Ovary (tissue), 9 donors: Measurements from ENCODE around the gene ZNF710. TPM values are rescaled to one million over a fixed set of nuclear protein-coding genes. Genes with fewer than 3 reads are reported as not detected.

Experiments used
- DNase-seq, 5 donors: peaks; one replicate each; pipeline ENCODE4 v3.0.0-alpha.2; 2019 to 2020
- H3K27ac ChIP-seq, 2 donors: fragments of 200-600 bp; one replicate each; pipeline versions ENCODE4 v1.5.1 to v1.8.0; 2019 to 2022
- H3K27me3 ChIP-seq: fragments of 200-600 bp; one replicate; pipeline ENCODE4 v1.8.0; 2022
- H3K36me3 ChIP-seq: fragments of 200-600 bp; sonication (generic); one replicate; pipeline ENCODE4 v1.5.1; 2019
- H3K4me1 ChIP-seq: one replicate; pipeline ENCODE4 v1.8.1; 2013; ENCODE audit warnings: mild to moderate bottlenecking, moderate library complexity; ENCODE audit not compliant: insufficient read depth
- H3K4me3 ChIP-seq: fragments of 200-600 bp; sonication (generic); one replicate; pipeline ENCODE4 v1.5.1; 2017
- H3K9me3 ChIP-seq, 2 donors: fragments of 200-600 bp in 1 of 2; sonication (generic) in 1 of 2; one replicate each; pipeline versions ENCODE4 v1.5.1 to v1.8.1; 2013 to 2019; ENCODE audit warnings: mild to moderate bottlenecking in 1 of 2, moderate library complexity in 1 of 2
- EP300 ChIP-seq: sonication (generic); formaldehyde crosslinking; IDR thresholded peaks from one replicate; pipeline ENCODE4 v1.6.1; 2017; ENCODE audit warnings: antibody characterized with exemption
- POLR2A ChIP-seq: fragments of 450-650 bp; IDR thresholded peaks from one replicate; pipeline ENCODE4 v1.6.1; 2017; ENCODE audit warnings: antibody characterized with exemption, mild to moderate bottlenecking, moderate library complexity
- WGBS, 3 donors: extraction: QIAGEN DNeasy Blood & Tissue Kit in 1 of 3; methylation state at CpG; one replicate each; pipeline versions ENCODE4 v1.1.5 to v1.1.7; 2013 to 2017; 5-methylcytosine and 5-hydroxymethylcytosine counted together
- intact Hi-C, 4 donors: fragments of 100-400 bp; cut with DNase I; formaldehyde crosslinking; loops; one replicate each; pipeline versions ENCODE4 v1.11.0 to v1.15.1; 2022 to 2023
- polyA plus RNA-seq, 2 donors: library from polyadenylated mRNA; stranded (reverse); fragments of 200-250 nt in 1 of 2; fragments of 350-450 nt in 1 of 2; fragmentation: Illumina TruSeq in 1 of 2; extraction: RNeasy Lipid Tissue Mini Kit (QIAGEN cat#74804) in 1 of 2; gene quantifications; one replicate each; pipeline ENCODE4 v1.2.3, GENCODE V29; 2013 to 2014
- total RNA-seq, 7 donors: library from RNA; depleted of rRNA in 2 of 7; stranded (reverse); fragments of >200 nt in 2 of 7; fragmentation: NEBNext Ultra II Directional in 3 of 7; extraction: Animal tissue kit (Norgen Biotek cat#: 25700) in 3 of 7; gene quantifications; one replicate each; pipeline versions ENCODE4 v1.1.0 to v1.2.4, GENCODE V29; 2016 to 2023
- TF ChIP-seq, protein P1 (sequence below), 3 donors: fragments of 450-650 bp in 2 of 3; fragments of 200-600 bp in 1 of 3; IDR thresholded peaks; one replicate each; pipeline versions ENCODE4 v1.5.1 to v1.8.0; 2016 to 2022; ENCODE audit warnings: antibody characterized with exemption in 3 of 3, mild to moderate bottlenecking in 1 of 3
- donor health status: DM: no; HTN: no; CAD: no; lungs with moderate emphysema.
- donor health status: DM: no; HTN: no; CAD: no.
- donor health status: Bipolar disorder and iron deficiency.
- donor health status: DM: yes; HTN: yes; CAD: no.
- donor health status: DM: no; HTN: no; CAD: no.
- donor health status: DM: yes; HTN: yes; CAD: no.

ZNF710 gene
- total and polyA plus RNA-seq, 9 donors: 6.8 to 19.7 (median 14.4) TPM

DNA sequence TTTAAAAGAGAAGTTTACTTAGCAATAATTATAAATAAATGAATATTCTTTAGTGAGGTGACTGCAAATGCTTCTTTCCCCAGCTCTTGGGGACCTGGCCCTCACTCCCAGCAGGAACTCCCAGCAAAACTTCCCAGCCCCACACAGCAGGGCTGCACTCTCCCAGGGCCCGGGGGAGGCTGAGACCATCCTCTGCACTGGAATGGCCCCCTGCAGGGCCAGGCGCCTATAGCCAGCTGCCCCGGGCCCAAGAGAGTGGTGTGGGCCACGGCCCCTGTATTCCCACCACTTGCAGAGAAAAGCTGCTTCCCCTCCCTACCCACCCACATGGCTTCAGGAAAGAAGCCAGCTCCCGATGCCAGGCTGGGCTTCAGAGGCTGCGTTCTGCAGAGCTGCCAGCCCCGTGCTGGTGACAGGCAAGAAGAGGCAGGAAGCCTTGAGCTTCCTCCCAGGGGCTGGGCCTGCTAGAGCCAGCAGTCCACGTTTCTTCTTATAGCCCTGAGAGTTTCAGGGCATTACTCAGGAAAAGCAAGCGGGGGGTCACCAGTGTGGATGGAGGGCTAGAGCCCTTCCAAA lies 81.1 kb downstream of the ZNF710 start:
- H3K9me3 ChIP-seq: no peaks in the 10 kb centered on the region
- 25 to 39% (median 33%) methylated on average over 9 of the region's 9 CpGs for WGBS, 3 donors
- no peaks in the 10 kb centered on the region for H3K4me1 ChIP-seq
- intact Hi-C loops: loop anchor here in 1 of 4 donors (10.0 kb wide), 2 partner anchors 143 to 177 kb away; no protein-coding TSS in a partner anchor
- no peak for DNase-seq
- no peak for TF ChIP-seq EP300
- TF ChIP-seq POLR2A: no peak
- TF ChIP-seq, protein P1, sequence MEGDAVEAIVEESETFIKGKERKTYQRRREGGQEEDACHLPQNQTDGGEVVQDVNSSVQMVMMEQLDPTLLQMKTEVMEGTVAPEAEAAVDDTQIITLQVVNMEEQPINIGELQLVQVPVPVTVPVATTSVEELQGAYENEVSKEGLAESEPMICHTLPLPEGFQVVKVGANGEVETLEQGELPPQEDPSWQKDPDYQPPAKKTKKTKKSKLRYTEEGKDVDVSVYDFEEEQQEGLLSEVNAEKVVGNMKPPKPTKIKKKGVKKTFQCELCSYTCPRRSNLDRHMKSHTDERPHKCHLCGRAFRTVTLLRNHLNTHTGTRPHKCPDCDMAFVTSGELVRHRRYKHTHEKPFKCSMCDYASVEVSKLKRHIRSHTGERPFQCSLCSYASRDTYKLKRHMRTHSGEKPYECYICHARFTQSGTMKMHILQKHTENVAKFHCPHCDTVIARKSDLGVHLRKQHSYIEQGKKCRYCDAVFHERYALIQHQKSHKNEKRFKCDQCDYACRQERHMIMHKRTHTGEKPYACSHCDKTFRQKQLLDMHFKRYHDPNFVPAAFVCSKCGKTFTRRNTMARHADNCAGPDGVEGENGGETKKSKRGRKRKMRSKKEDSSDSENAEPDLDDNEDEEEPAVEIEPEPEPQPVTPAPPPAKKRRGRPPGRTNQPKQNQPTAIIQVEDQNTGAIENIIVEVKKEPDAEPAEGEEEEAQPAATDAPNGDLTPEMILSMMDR (IDR thresholded peaks at IDR 0.05): no peak
- no peaks in the 10 kb centered on the region for H3K27me3 ChIP-seq
- no peak overlapping the region for H3K4me3 ChIP-seq
- no peaks in the 10 kb centered on the region for H3K36me3 ChIP-seq
- no peak overlapping the region for H3K27ac ChIP-seq

DNA sequence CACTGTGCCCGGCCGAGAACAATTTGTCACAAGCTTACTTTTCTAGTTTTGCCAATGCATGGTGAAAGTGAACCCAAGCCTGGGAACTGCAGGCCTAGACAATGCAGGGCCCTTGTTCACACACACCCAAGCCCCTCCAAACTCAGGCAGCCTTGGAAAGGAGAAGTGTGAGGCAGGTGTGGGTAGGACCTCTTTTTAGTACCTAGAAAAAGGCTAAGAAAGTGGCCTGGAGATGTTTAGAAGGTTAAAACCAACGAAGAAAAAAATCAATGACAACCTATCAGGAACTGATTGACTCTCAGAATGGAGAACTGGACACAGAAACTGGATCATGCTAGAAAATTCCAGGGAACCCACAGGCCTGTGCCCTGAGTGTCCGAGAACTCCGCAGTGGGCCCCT lies 82.3 kb downstream of the ZNF710 start:
- no peak for DNase-seq
- Histone ChIP-seq H3K9me3 (no peaks in the 10 kb centered on the region), H3K36me3 (no peaks in the 10 kb centered on the region), H3K4me3 (no peak overlapping the region), H3K27me3 (no peaks in the 10 kb centered on the region), H3K4me1 (peaks cover 3% of the 10 kb centered on the region), H3K27ac (no peak overlapping the region)
- 93 to 95% (median 95%) methylated on average over 5 of the region's 5 CpGs for WGBS, 3 donors
- TF ChIP-seq, protein P1 (IDR thresholded peaks at IDR 0.05): no peak
- TF ChIP-seq POLR2A (no peak), EP300 (no peak)
- intact Hi-C loops: loop anchor here in 1 of 4 donors (10.0 kb wide), 2 partner anchors 141 to 179 kb away; no protein-coding TSS in a partner anchor

DNA sequence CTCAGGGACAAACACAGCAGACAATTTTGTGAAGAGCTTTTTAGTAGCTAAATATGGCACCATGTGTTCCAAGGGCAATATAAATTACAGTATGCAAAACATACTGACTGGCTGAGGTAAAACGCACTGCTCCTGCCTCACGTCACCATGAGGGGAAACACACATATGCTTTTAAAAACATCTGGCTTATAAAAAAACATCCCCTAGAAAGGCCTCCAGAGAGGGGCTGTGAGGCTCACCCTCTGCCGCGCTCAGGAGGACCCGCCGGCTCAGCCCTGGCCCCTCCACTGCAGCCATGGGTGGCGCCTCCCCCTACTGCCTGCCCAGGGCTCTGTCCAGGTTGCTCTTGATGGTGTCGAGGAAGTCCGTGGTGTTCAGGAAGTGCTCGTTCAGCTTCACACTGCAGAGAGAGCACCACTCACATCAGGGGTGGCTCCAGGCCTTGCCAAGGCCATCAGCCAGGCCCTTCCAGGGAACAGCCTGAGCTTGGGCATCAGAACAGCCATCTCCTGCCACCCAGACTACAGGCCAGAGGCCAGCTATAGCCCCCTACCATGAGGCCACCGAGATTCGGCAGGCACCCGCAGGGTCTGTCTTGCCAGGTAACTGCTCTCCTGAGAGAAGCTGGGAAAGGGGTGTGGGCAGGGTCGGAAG lies 83.0 kb downstream of the ZNF710 start:
- Histone ChIP-seq H3K27me3 (no peaks in the 10 kb centered on the region), H3K4me3 (no peak overlapping the region), H3K9me3 (no peaks in the 10 kb centered on the region), H3K4me1 (peaks cover 3% of the 10 kb centered on the region), H3K27ac (no peak overlapping the region), H3K36me3 (no peaks in the 10 kb centered on the region)
- 65 to 73% (median 66%) methylated on average over 14 of the region's 14 CpGs for WGBS, 3 donors
- no peak for DNase-seq
- intact Hi-C loops: loop anchor here in 1 of 4 donors (10.0 kb wide), 2 partner anchors 141 to 179 kb away; no protein-coding TSS in a partner anchor
- TF ChIP-seq POLR2A (no peak), EP300 (no peak)
- TF ChIP-seq, protein P1 (IDR thresholded peaks at IDR 0.05): no peak

DNA sequence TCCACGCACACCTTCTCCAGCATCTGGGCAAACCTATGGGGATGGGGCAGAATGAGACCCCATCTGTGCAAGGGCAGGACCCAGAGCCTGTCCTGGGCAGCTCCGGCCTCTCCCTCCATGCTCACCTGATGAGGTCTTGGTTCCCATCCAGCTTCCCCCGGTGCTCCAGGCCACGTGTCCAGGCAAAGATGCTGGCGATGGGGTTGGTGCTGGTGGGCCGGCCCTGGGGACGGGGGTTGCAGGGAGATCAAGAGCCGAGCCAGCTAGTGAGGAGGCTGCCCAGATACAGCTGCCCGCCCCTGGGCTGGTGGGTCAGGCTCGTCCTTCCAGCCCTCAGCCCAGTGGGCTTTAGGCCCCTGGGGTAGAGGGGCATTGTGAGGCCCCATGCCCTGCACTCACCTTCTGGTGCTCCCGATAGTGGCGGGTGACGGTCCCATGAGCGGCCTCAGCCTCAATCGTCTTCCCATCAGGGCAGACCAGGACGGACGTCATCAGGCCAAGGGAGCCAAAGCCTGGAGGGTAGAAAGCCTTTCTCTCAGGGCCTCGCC lies 83.8 kb downstream of the ZNF710 start:
- Histone ChIP-seq H3K36me3 (no peaks in the 10 kb centered on the region), H3K4me3 (no peak overlapping the region), H3K9me3 (no peaks in the 10 kb centered on the region), H3K27ac (no peak overlapping the region), H3K4me1 (peaks cover 3% of the 10 kb centered on the region), H3K27me3 (no peaks in the 10 kb centered on the region)
- no peak for TF ChIP-seq POLR2A
- no peak for TF ChIP-seq EP300
- TF ChIP-seq, protein P1 (IDR thresholded peaks at IDR 0.05): no peak
- intact Hi-C loops: loop anchor here in 1 of 4 donors (10.0 kb wide), 2 partner anchors 140 to 180 kb away; no protein-coding TSS in a partner anchor
- 88 to 92% (median 88%) methylated on average over 17 to 18 of the region's 18 CpGs for WGBS, 3 donors
- no peak for DNase-seq
